Liver (tissue), 9 donors: ENCODE measurements around the gene P2RX7. TPM values are rescaled to one million over a fixed set of nuclear protein-coding genes. Genes with fewer than 3 reads are reported as not detected.
A peak's percentile ranks its signal among the peaks of the same experiment; 100 is the strongest.
"Not testable (repeated sequence)": the region's sequence is repeated elsewhere in the genome, so short reads cannot be mapped to it uniquely, and the experiment has no call there.

Experiments used
- DNase-seq: peaks from one replicate; pipeline ENCODE4 v3.0.0-alpha.2; 2017; ENCODE audit warnings: low spot score
- H3K27ac ChIP-seq, 2 donors: one replicate each; pipeline ENCODE4 v1.7.0; 2013; ENCODE audit warnings: inconsistent platforms in 2 of 2, low read length in 2 of 2, control low read depth in 1 of 2, low read depth in 1 of 2, mild to moderate bottlenecking in 1 of 2
- H3K27me3 ChIP-seq, 4 donors: one replicate each; pipeline versions ENCODE4 v1.6.1 to v1.7.0; 2013; ENCODE audit warnings: low read length in 3 of 4, inconsistent platforms in 1 of 4, mild to moderate bottlenecking in 1 of 4, moderate library complexity in 1 of 4; ENCODE audit not compliant: control insufficient read depth in 4 of 4, insufficient read depth in 4 of 4
- H3K36me3 ChIP-seq, 4 donors: one replicate each; pipeline versions ENCODE4 v1.6.1 to v1.7.0; 2013; ENCODE audit warnings: low read length in 3 of 4, mild to moderate bottlenecking in 3 of 4, low read depth in 1 of 4, moderate library complexity in 1 of 4; ENCODE audit not compliant: control insufficient read depth in 4 of 4, insufficient read depth in 3 of 4
- H3K4me1 ChIP-seq, 4 donors: one replicate each; pipeline versions ENCODE4 v1.6.1 to v1.7.0; 2013; ENCODE audit warnings: low read length in 3 of 4, mild to moderate bottlenecking in 3 of 4, moderate library complexity in 1 of 4; ENCODE audit not compliant: control insufficient read depth in 4 of 4, insufficient read depth in 4 of 4
- H3K4me3 ChIP-seq, 3 donors: one replicate each; pipeline versions ENCODE4 v1.6.1 to v1.7.0; 2013; ENCODE audit warnings: low read length in 3 of 3, control low read depth in 1 of 3, low read depth in 1 of 3, mild to moderate bottlenecking in 1 of 3
- H3K9ac ChIP-seq, 2 donors: one replicate each; pipeline ENCODE4 v1.7.0; 2013; ENCODE audit warnings: low read length in 2 of 2, mild to moderate bottlenecking in 2 of 2, moderate library complexity in 2 of 2, control low read depth in 1 of 2, low read depth in 1 of 2
- H3K9me3 ChIP-seq, 4 donors: one replicate each; pipeline versions ENCODE4 v1.6.1 to v1.7.0; 2013; ENCODE audit warnings: low read length in 3 of 4; ENCODE audit not compliant: control insufficient read depth in 4 of 4
- EGR1 ChIP-seq, 2 donors: IDR thresholded peaks; 2 replicates each; pipeline ENCODE4 v1.6.1; 2016 to 2018; ENCODE audit warnings: antibody characterized with exemption in 2 of 2, low read depth in 2 of 2
- FOXA1 ChIP-seq: IDR thresholded peaks from 2 replicates; pipeline ENCODE4 v1.6.1; 2016; ENCODE audit warnings: antibody characterized with exemption
- FOXA2 ChIP-seq: IDR thresholded peaks from 2 replicates; pipeline ENCODE4 v1.6.1; 2016; ENCODE audit warnings: antibody characterized with exemption
- GABPA ChIP-seq, 2 donors: IDR thresholded peaks in 1 of 2; conservative IDR thresholded peaks in 1 of 2; 2 replicates each; pipeline ENCODE4 v1.6.1; 2016; ENCODE audit warnings: antibody characterized with exemption in 2 of 2, mild to moderate bottlenecking in 1 of 2, moderate library complexity in 1 of 2
- HNF4A ChIP-seq, 2 donors: conservative IDR thresholded peaks; 2 replicates each; pipeline ENCODE4 v1.6.1; 2016; ENCODE audit warnings: antibody characterized with exemption in 2 of 2, mild to moderate bottlenecking in 2 of 2
- HNF4G ChIP-seq: IDR thresholded peaks from 2 replicates; pipeline ENCODE4 v1.6.1; 2016; ENCODE audit warnings: antibody characterized with exemption
- JUND ChIP-seq, 2 donors: IDR thresholded peaks; 2 replicates each; pipeline ENCODE4 v1.6.1; 2016; ENCODE audit warnings: antibody characterized with exemption in 2 of 2
- MAX ChIP-seq: IDR thresholded peaks from 2 replicates; pipeline ENCODE4 v1.6.1; 2016; ENCODE audit warnings: antibody characterized with exemption
- NR2F2 ChIP-seq: IDR thresholded peaks from 2 replicates; pipeline ENCODE4 v1.6.1; 2016; ENCODE audit warnings: antibody characterized with exemption
- RAD21 ChIP-seq, 2 donors: IDR thresholded peaks; 2 replicates each; pipeline ENCODE4 v1.6.1; 2016; ENCODE audit warnings: antibody characterized with exemption in 2 of 2, mild to moderate bottlenecking in 2 of 2
- RXRA ChIP-seq, 2 donors: IDR thresholded peaks; 2 replicates each; pipeline ENCODE4 v1.6.1; 2017 to 2018; ENCODE audit warnings: antibody characterized with exemption in 2 of 2, mild to moderate bottlenecking in 1 of 2
- SP1 ChIP-seq: IDR thresholded peaks from 2 replicates; pipeline ENCODE4 v1.6.1; 2018; ENCODE audit warnings: antibody characterized with exemption, mild to moderate bottlenecking
- TAF1 ChIP-seq: conservative IDR thresholded peaks from 2 replicates; pipeline ENCODE4 v1.6.1; 2016; ENCODE audit warnings: antibody characterized with exemption, mild to moderate bottlenecking
- YY1 ChIP-seq: IDR thresholded peaks from 2 replicates; pipeline ENCODE4 v1.6.1; 2016; ENCODE audit warnings: antibody characterized with exemption, mild to moderate bottlenecking
- ZBTB33 ChIP-seq: IDR thresholded peaks from 2 replicates; pipeline ENCODE4 v1.6.1; 2016; ENCODE audit warnings: antibody characterized with exemption
- WGBS: extraction: QIAGEN DNeasy Blood & Tissue Kit; methylation state at CpG from one replicate; pipeline ENCODE4 v1.1.7; 2013; 5-methylcytosine and 5-hydroxymethylcytosine counted together
- polyA plus RNA-seq, 2 donors: library from polyadenylated mRNA; stranded (reverse) in 1 of 2; unstranded in 1 of 2; fragments of 200-250 nt in 1 of 2; fragments of >200 nt in 1 of 2; fragmentation: Nextera tagmentation in 1 of 2; extraction: Ambion mirVana in 1 of 2; gene quantifications; one replicate each; pipeline versions ENCODE4 v1.2.1 to v1.2.3, GENCODE V29; 2013 to 2015
- total RNA-seq, 2 donors: library from RNA; depleted of rRNA; stranded (reverse); fragments of >200 nt; gene quantifications; one replicate each; pipeline ENCODE4 v1.2.3, GENCODE V29; 2014
- TF ChIP-seq, protein P1 (sequence below): IDR thresholded peaks from 2 replicates; pipeline ENCODE4 v1.6.1; 2016; ENCODE audit warnings: antibody characterized with exemption, mild to moderate bottlenecking
- TF ChIP-seq, protein P2 (sequence below): IDR thresholded peaks from 2 replicates; pipeline ENCODE4 v1.6.1; 2016; ENCODE audit warnings: antibody characterized with exemption
- TF ChIP-seq, protein P3 (sequence below): fragments of 150-350 bp; IDR thresholded peaks from 2 replicates; pipeline ENCODE4 v1.5.1; 2017; ENCODE audit warnings: improper control_type of control experiment, low read depth, low read length; ENCODE audit not compliant: missing input control
- donor health status: healthy.
- donor health status: healthy.
- donor health status: healthy.
- donor health status: healthy.
- donor health status: healthy.

P2RX7 gene
- total and polyA plus RNA-seq, 4 donors = 1.2 to 3.2 (median 2.2) TPM

DNA sequence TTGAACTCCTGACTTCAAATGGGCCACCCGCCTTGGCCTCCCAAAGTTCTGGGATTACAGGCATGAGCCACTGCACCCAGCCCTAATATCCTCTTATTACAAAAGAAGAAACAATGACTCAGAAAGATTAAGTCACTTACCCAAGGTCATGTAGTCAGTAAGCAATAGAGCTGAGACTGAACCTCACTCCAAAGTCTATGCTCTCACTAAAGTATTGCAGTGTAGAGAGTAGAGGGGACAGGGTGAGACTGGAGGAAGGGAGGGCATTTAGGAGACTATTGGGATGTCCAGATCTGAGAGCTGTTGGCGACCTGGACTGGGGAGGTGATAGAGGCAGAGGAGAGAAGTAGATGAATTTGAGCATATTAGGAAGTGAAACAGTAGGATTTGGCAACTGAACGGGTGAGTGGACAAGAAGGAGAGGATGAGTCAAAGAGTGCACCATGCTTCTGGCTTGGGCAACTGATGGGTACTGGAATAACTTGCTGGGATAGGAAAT is 11.8 kb downstream of the P2RX7 start:
- no peaks in the 10 kb centered on the region for H3K36me3 ChIP-seq
- no peaks in the 10 kb centered on the region for H3K9me3 ChIP-seq
- TF ChIP-seq HNF4A (conservative IDR thresholded peaks at IDR 0.05) (peak in 1 of 2 donors; percentile 22), MAX (no peak)
- 90% methylated on average over 3 of the region's 3 CpGs for WGBS
- H3K4me3 ChIP-seq = no peak overlapping the region
- no peaks in the 10 kb centered on the region for H3K4me1 ChIP-seq
- DNase-seq = no peak
- H3K9ac ChIP-seq = no peak overlapping the region
- H3K27me3 ChIP-seq = no peaks in the 10 kb centered on the region
- H3K27ac ChIP-seq = no peak overlapping the region

DNA sequence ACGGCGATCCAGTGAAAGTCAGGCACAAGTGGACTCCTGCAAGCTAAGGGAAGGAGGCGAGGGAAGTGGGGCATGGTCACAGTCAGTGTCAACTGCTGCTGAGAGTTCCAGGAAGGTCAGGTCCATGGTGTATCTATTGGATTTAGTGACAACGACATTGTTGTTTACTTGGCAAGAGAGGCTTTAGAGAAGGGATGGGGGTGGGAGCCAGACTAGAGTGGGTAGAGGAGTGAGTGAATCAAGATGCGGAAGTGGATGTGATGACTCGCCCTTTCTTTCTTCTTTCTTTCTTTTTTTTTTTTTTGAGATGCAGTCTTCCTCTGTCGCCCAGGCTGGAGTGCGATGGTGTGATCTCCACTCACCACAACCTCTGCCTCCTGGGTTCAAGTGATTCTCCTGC is 12.5 kb downstream of the P2RX7 start:
- Histone ChIP-seq H3K27me3 (no peaks in the 10 kb centered on the region), H3K36me3 (no peaks in the 10 kb centered on the region), H3K27ac (no peak overlapping the region), H3K4me1 (no peaks in the 10 kb centered on the region), H3K9ac (no peak overlapping the region), H3K4me3 (no peak overlapping the region), H3K9me3 (no peaks in the 10 kb centered on the region)
- no peak for DNase-seq
- 73% methylated on average over 8 of the region's 8 CpGs for WGBS
- TF ChIP-seq RXRA (IDR thresholded peaks at IDR 0.05) (no peak), JUND (IDR thresholded peaks at IDR 0.05) (no peak), MAX (no peak), FOXA2 (no peak), TAF1 (no peak), NR2F2 (no peak), YY1 (no peak), GABPA (IDR thresholded peaks at IDR 0.05 in 1 of 2, conservative IDR thresholded peaks at IDR 0.05 in 1 of 2) (no peak), HNF4A (conservative IDR thresholded peaks at IDR 0.05) (no peak), HNF4G (no peak), SP1 (no peak), RAD21 (IDR thresholded peaks at IDR 0.05) (no peak), FOXA1 (no peak), ZBTB33 (no peak), EGR1 (IDR thresholded peaks at IDR 0.05; ENCODE audit: low read depth in 2 of 2) (no peak)
- TF ChIP-seq, protein P1, sequence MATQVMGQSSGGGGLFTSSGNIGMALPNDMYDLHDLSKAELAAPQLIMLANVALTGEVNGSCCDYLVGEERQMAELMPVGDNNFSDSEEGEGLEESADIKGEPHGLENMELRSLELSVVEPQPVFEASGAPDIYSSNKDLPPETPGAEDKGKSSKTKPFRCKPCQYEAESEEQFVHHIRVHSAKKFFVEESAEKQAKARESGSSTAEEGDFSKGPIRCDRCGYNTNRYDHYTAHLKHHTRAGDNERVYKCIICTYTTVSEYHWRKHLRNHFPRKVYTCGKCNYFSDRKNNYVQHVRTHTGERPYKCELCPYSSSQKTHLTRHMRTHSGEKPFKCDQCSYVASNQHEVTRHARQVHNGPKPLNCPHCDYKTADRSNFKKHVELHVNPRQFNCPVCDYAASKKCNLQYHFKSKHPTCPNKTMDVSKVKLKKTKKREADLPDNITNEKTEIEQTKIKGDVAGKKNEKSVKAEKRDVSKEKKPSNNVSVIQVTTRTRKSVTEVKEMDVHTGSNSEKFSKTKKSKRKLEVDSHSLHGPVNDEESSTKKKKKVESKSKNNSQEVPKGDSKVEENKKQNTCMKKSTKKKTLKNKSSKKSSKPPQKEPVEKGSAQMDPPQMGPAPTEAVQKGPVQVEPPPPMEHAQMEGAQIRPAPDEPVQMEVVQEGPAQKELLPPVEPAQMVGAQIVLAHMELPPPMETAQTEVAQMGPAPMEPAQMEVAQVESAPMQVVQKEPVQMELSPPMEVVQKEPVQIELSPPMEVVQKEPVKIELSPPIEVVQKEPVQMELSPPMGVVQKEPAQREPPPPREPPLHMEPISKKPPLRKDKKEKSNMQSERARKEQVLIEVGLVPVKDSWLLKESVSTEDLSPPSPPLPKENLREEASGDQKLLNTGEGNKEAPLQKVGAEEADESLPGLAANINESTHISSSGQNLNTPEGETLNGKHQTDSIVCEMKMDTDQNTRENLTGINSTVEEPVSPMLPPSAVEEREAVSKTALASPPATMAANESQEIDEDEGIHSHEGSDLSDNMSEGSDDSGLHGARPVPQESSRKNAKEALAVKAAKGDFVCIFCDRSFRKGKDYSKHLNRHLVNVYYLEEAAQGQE = no peak
- TF ChIP-seq, protein P2, sequence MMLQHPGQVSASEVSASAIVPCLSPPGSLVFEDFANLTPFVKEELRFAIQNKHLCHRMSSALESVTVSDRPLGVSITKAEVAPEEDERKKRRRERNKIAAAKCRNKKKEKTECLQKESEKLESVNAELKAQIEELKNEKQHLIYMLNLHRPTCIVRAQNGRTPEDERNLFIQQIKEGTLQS = no peak
- TF ChIP-seq, protein P3, sequence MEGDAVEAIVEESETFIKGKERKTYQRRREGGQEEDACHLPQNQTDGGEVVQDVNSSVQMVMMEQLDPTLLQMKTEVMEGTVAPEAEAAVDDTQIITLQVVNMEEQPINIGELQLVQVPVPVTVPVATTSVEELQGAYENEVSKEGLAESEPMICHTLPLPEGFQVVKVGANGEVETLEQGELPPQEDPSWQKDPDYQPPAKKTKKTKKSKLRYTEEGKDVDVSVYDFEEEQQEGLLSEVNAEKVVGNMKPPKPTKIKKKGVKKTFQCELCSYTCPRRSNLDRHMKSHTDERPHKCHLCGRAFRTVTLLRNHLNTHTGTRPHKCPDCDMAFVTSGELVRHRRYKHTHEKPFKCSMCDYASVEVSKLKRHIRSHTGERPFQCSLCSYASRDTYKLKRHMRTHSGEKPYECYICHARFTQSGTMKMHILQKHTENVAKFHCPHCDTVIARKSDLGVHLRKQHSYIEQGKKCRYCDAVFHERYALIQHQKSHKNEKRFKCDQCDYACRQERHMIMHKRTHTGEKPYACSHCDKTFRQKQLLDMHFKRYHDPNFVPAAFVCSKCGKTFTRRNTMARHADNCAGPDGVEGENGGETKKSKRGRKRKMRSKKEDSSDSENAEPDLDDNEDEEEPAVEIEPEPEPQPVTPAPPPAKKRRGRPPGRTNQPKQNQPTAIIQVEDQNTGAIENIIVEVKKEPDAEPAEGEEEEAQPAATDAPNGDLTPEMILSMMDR = no peak

- not testable (repeated sequence) for H3K4me3 ChIP-seq, H3K9me3 ChIP-seq, H3K4me1 ChIP-seq, H3K9ac ChIP-seq, H3K36me3 ChIP-seq, H3K27ac ChIP-seq, DNase-seq, H3K27me3 ChIP-seq
- 95% methylated on average over 3 of the region's 3 CpGs for WGBS
Observed at GRCh38 chr12:121149289-121149688, 16.6 kb downstream of the P2RX7 start.
